IPS-18c (cell line): ENCODE results near the gene MMD.
"Not testable (repeated sequence)": the region's sequence is repeated elsewhere in the genome, so short reads cannot be mapped to it uniquely, and the experiment has no call there.

Source experiments
- H3K4me3 ChIP-seq: 2 replicates; pipeline ENCODE4 v1.7.0; 2013; ENCODE audit warnings: low read depth, mild to moderate bottlenecking, low read length, moderate library complexity; ENCODE audit not compliant: insufficient read depth
- H3K9me3 ChIP-seq: one replicate; pipeline ENCODE4 v1.6.1; 2013; ENCODE audit warnings: mild to moderate bottlenecking, low read length, moderate library complexity; ENCODE audit not compliant: control insufficient read depth, insufficient read depth

MMD gene, protein sequence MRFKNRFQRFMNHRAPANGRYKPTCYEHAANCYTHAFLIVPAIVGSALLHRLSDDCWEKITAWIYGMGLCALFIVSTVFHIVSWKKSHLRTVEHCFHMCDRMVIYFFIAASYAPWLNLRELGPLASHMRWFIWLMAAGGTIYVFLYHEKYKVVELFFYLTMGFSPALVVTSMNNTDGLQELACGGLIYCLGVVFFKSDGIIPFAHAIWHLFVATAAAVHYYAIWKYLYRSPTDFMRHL

DNA sequence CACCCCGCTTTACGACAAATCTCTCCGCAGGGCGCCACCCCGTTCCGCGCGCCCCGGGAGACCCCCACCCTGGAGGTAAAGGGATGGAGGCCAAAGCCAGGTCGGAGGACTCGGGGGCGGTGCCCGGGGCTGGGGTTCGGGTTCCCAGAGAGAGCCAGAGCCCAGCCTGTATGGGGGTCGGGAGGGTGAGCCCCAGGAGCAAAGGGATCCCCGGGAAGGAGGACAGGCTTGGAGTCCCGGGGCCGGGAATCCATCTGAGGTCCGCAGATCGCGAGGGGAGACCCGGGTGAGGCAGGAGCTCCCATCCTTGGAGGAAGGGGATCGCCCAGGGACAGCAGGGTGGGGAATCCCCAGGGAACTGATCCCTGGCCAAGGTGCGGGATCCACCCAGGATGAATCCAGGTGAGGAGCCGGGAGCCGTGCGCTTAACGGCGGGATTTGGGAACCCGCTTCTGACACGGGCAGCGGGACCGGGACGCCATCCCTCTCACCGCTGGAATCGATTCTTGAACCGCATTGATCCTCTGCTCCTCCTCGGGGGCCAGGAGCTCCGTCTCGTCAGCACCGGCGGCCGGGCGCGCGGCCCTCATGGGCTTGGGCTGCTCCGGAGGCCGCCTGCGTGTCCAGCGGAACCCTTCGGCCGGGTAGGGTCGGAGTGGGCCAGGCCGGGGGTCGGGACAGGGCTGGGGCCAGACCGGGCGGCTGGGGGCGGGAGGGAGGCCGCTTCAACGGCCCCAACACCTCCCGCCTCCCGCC, at the start of gene MMD:
MMD (minus strand) TSS at position 657 of the 756 bp plus-strand sequence; CDS start at position 517, 140 bp downstream.
- H3K9me3 ChIP-seq: no peaks in the 10 kb centered on the region

GRCh38 chr17:55466671-55467070, 45.0 kb upstream of the MMD start:
- H3K4me3 ChIP-seq: no peak overlapping the region
- H3K9me3 ChIP-seq: no peaks in the 10 kb centered on the region

More for the DNA sequence above, at the start of gene MMD:
- peak within 1 kb of the TSS; percentile 88 for H3K4me3 ChIP-seq

DNA sequence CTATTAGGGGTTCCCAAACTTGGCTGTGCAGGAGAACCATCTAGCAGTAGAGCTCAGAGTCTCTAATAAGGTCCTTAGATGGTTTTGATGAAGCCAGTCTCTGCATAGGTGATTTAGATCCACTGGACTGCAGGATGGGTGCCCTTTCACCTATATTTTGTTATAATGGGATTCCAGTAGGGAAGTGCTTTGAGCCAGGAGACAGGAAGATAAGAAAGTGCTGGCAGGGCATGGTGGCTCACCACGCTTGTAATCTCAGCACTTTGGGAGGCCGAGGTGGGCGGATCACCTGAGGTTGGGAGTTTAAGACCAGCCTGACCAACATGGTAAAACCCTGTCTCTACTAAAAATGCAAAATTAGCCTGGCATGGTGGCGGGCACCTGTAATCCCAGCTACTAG, 44.1 kb upstream of the MMD start:
- not testable (repeated sequence) for H3K4me3 ChIP-seq, H3K9me3 ChIP-seq

DNA sequence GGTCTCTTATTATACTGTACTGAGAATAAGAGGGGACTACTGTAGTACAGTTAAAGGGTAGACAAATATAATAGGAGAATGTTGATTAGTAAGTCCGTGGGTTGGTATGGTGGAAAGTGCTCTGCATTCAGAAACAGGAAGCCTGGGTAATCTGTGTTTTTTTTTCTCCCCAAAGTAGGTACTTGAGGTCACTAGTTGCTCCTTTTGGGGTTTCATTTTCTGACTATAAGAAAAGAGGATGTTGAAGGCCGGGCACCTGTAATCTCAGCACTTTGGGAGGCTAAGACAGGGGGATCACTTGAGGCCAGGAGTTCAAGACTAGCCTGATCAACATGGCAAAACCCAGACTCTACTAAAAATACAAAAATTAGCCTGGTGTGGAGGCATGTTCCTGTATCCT, 42.0 kb upstream of the MMD start:
- Histone ChIP-seq H3K9me3 (no peaks in the 10 kb centered on the region), H3K4me3 (no peak overlapping the region)

GRCh38 chr17:55462711-55463110, 41.1 kb upstream of the MMD start:
- H3K9me3 ChIP-seq: no peaks in the 10 kb centered on the region
- no peak overlapping the region for H3K4me3 ChIP-seq

DNA sequence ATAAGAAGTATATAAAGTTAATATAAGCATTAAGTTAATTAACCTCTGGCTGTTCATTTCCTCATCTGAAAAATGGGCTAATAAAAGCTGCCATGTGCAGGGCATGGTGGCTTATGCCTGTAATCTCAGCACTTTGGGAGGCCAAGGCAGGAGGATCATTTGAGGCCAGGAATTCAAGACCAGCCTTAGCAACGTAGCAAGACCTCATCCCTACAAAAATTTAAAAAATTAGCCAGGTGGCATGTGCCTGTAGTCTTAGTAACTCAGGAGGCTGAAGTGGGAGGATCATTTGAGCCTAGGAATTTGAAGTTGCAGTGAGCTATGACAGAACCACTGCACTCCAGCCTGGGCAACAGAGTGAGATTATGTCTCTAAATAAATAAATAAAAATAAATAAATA, 40.6 kb upstream of the MMD start:
- Histone ChIP-seq H3K9me3 (no peaks in the 10 kb centered on the region), H3K4me3 (no peak overlapping the region)

- H3K9me3 ChIP-seq: no peaks in the 10 kb centered on the region
- H3K4me3 ChIP-seq: no peak overlapping the region
Observed at GRCh38 chr17:55458978-55459377, 37.3 kb upstream of the MMD start.

GRCh38 chr17:55458287-55458900, 36.8 kb upstream of the MMD start:
- Histone ChIP-seq H3K9me3 (no peaks in the 10 kb centered on the region), H3K4me3 (no peak overlapping the region)

DNA sequence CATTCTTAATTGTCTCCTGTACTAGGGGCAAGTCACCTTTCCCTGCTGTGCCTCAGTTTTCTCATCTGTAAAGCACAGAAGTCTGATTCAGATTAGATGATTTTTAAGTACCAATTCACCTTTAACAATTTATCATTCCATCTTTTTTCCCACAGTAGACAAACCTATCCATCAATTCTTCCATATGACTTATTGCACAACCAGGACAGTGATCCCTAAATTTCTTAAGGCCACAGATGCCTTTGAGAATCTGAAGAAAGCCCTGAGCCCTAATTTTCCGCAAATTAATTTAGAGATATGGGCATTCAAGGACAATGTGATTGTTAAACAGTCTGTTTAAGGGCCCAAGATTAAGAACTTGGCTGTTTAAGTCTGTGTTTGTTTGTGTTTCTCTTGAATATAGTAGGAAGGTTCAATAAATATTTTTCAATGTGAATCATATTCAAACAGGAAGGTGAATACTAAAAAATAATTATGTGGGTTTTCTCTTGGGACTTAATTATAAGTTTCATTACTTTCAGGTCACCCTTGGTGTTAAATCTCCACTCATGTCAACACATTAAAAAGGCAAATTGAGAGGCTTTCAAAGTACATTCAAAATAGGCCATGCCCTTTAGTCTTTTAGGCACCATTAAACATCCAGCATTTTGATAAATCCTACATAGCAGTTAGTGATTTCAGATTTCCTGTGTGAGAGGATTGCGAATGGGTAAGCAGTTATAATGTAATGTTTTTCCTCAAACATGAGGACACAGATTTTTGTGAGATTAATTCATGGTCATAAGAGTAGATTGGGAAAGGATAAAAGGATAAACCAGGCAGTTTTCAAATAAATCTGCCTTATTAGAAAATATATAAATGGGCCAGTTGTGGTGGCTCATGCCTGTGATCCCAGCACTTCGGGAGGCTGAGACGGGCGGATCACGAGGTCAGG, 34.9 kb upstream of the MMD start:
- Histone ChIP-seq H3K4me3 (no peak overlapping the region), H3K9me3 (no peaks in the 10 kb centered on the region)

DNA sequence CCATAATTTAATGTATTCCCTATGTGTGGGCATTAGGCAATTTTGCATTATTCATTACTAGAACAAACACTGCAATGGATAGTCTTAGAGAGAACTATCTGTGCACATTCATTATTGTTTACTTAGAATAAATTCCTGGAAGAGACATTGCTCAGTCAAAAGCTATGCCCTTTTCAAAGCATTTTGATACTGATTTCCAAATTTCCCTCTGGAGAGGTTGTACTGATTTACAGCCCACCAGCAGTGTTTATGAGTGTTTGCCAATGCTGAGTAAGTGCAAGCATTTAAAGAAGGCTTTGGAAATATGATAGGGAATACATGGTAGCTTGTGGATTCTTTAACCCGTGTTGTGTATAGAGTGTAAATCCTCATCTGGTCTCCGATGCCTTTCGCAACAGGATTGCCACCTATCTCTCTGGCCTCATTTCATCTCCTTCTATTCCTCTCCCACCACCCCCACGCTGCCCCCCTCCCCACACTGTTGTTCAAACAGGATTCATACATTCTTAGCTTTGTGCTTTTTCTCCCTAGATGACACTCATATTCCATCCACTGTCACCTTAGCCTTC, 33.4 kb upstream of the MMD start:
- no peak overlapping the region for H3K4me3 ChIP-seq
- H3K9me3 ChIP-seq: no peaks in the 10 kb centered on the region

- Histone ChIP-seq H3K9me3 (no peaks in the 10 kb centered on the region), H3K4me3 (no peak overlapping the region)
Observed at GRCh38 chr17:55453839-55454557, 32.4 kb upstream of the MMD start.

- no peak overlapping the region for H3K4me3 ChIP-seq
- H3K9me3 ChIP-seq: no peaks in the 10 kb centered on the region
Observed at GRCh38 chr17:55452139-55452790, 30.6 kb upstream of the MMD start.

DNA sequence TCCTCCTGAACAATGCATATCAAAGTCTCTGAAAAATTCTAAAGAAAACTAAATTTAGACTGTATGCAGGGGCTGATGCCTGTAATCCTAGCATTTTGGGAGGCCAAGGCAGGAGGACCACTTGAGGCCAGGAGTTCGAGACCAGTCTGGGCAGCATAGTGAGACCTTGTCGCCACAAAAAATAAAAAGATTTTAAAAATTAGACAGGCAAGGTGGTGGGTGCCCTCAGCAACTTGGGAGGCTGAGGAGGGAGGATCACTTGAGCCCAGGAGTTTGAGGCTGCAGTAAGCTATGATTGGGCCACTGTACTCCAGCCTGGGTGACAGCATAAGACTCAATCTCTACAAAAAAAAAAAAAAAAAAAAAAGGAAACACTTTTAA, 30.1 kb upstream of the MMD start:
- no peaks in the 10 kb centered on the region for H3K9me3 ChIP-seq
- no peak overlapping the region for H3K4me3 ChIP-seq

- Histone ChIP-seq H3K9me3 (no peaks in the 10 kb centered on the region), H3K4me3 (no peak overlapping the region)
Observed at GRCh38 chr17:55451203-55451641, 29.6 kb upstream of the MMD start.

GRCh38 chr17:55450232-55450825, 28.7 kb upstream of the MMD start:
- no peaks in the 10 kb centered on the region for H3K9me3 ChIP-seq

DNA sequence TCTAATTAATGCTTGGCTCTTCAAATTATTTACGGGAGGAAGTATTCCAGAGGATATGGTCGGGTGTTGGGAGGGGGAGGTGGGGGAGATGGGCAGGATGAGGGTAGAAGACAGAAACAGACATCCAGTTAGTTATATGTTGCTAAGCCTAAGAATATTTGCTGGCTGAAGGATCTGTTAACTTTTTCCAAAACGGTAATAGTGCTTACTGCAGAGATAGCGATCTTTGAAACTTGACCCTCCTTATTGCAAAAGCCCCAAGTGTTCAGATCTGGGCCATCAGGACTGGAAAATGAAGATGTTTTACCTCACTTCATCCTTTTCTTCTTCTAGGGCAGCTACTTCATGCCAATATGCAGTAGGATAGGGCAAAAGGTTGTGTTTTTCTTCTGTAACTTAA, 27.0 kb upstream of the MMD start:
- H3K9me3 ChIP-seq: no peaks in the 10 kb centered on the region

More at GRCh38 chr17:55450232-55450825, 28.7 kb upstream of the MMD start:
- H3K4me3 ChIP-seq: no peak overlapping the region

More for the DNA sequence above, 27.0 kb upstream of the MMD start:
- no peak overlapping the region for H3K4me3 ChIP-seq
